ENCODE results near the gene STX3. TPM values are rescaled to one million over a fixed set of nuclear protein-coding genes. Genes with fewer than 3 reads are reported as not detected.

STX3 gene
- total and polyA plus RNA-seq, 2 of the 13 experiments (the other 11 are each of a cell fraction or from before 2014, with no cell fraction given) = 16.5 to 24.0 TPM

GRCh38 chr11:59810189-59810910 is 55.2 kb downstream of the STX3 start, which contains the start of gene MRPL16 (continued):
- TF ChIP-seq SPEN (CRISPR knock-in tag; IDR thresholded peaks at IDR 0.05; ENCODE audit: low read depth) (peak; percentile 92), RBFOX2 (IDR thresholded peaks at IDR 0.05; ENCODE audit: low read depth, low read length) (peak; percentile 91), ZNF382 (CRISPR knock-in tag; IDR thresholded peaks at IDR 0.05; ENCODE audit: borderline replicate concordance) (no peak), ZNF678 (CRISPR knock-in tag; IDR thresholded peaks at IDR 0.05) (0 out of 2 replicates have a peak, but pooled peaks have one; percentile 31), MLX (CRISPR knock-in tag; IDR thresholded peaks at IDR 0.05) (peak; percentile 29; the same call in 1 of the 2 replicates), KLF9 (CRISPR knock-in tag; IDR thresholded peaks at IDR 0.05; ENCODE audit: low read depth) (peak; percentile 82; the same call in 1 of the 2 replicates), ZFP91 (CRISPR knock-in tag; IDR thresholded peaks at IDR 0.05; ENCODE audit: borderline replicate concordance) (peak; percentile 95; the same call in 1 of the 2 replicates), RERE (CRISPR knock-in tag; IDR thresholded peaks at IDR 0.05; ENCODE audit: low read depth) (peak; percentile 23; the same call in 1 of the 2 replicates), BCL3 (CRISPR knock-in tag; IDR thresholded peaks at IDR 0.05) (no peak; the same call in 1 of the 2 replicates), MAF1 (CRISPR knock-in tag; IDR thresholded peaks at IDR 0.05; ENCODE audit: borderline replicate concordance) (0 out of 2 replicates have a peak, but pooled peaks have one; percentile 50), ZNF713 (CRISPR knock-in tag; IDR thresholded peaks at IDR 0.05) (no peak), HIVEP1 (CRISPR knock-in tag; IDR thresholded peaks at IDR 0.05) (peak; percentile 11; the same call in 1 of the 2 replicates), FOXA3 (CRISPR knock-in tag; IDR thresholded peaks at IDR 0.05) (peak; percentile 63), ZNF772 (CRISPR knock-in tag; IDR thresholded peaks at IDR 0.05) (peak; percentile 86), HNF4G (IDR thresholded peaks at IDR 0.05; ENCODE audit: borderline replicate concordance, low read depth, low read length) (peak; percentile 37; the same call in 1 of the 2 replicates), HNF4G (CRISPR knock-in tag; IDR thresholded peaks at IDR 0.05; ENCODE audit: borderline replicate concordance, low read depth) (peak; percentile 56; the same call in 1 of the 2 replicates), GLI4 (CRISPR knock-in tag; IDR thresholded peaks at IDR 0.05; ENCODE audit: borderline replicate concordance) (0 out of 2 replicates have a peak, but pooled peaks have one; percentile 42), RARG (CRISPR knock-in tag; IDR thresholded peaks at IDR 0.05; ENCODE audit: low read depth) (no peak), ZNF235 (CRISPR knock-in tag; IDR thresholded peaks at IDR 0.05; ENCODE audit: borderline replicate concordance) (no peak), THYN1 (CRISPR knock-in tag; IDR thresholded peaks at IDR 0.05; ENCODE audit: borderline replicate concordance, low read depth) (no peak)
